Fibroblast of the aortic adventitia (primary cell): ENCODE measurements around the gene DNAJB13. TPM values are rescaled to one million over a fixed set of nuclear protein-coding genes. Genes with fewer than 3 reads are reported as not detected.

Source experiments
- DNase-seq: peaks from one replicate; pipeline ENCODE4 v3.0.0-alpha.2; 2010; ENCODE audit warnings: low read depth
- H3K4me3 ChIP-seq: 2 replicates; pipeline ENCODE4 v1.5.1; 2011; ENCODE audit warnings: low read depth, mild to moderate bottlenecking, control low read depth, low read length, moderate library complexity
- total RNA-seq: library from RNA; depleted of rRNA; stranded (reverse); fragments of >200 nt; gene quantifications from 2 replicates; pipeline ENCODE4 v1.2.3, GENCODE V29; 2012; ENCODE audit warnings: low replicate concordance
- TF ChIP-seq, protein P1 (sequence below): IDR thresholded peaks from 2 replicates; pipeline ENCODE4 v1.5.1; 2011; ENCODE audit warnings: mild to moderate bottlenecking, low read length, control low read depth, inconsistent platforms; ENCODE audit not compliant: insufficient read depth

Gene DNAJB13
- total RNA-seq, 1 donor, result not detected

DNA sequence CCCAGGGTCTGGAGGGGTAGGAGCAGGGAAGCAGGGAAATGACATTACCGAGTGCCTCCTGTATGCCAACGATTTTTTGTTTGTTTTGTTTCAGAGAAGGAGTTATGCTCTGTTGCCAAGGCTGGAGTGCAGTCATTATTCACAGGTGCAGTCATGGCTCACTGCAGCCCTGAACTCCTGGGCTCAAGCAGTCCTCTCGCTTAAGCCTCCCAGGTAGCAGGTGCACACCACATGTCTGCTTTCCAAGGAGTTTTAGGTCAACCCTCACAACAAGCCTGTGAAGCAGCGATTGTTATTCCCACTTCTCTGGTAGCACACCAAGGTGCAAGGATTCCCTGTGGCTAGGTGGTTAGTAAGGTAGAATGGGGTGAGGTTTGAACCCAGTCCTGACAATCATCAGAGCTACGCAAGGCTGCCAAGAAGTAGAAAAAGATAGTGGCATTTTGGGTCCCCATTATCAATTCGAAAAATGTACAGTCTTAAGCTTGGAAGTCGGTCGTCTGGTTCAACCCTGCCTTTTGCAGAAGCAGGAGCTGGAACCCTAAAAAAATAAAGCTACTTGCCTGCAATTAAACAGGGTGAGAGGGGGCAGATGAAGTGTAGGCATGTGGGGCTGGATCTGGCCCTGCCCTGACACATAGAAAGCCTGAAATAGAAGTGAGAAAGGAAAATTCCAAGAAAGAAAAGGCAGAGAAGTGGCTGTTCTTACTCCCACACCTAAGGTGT lies 48.9 kb downstream of the DNAJB13 start:
- no peak overlapping the region for H3K4me3 ChIP-seq
- no peak for DNase-seq
- TF ChIP-seq, protein P1, sequence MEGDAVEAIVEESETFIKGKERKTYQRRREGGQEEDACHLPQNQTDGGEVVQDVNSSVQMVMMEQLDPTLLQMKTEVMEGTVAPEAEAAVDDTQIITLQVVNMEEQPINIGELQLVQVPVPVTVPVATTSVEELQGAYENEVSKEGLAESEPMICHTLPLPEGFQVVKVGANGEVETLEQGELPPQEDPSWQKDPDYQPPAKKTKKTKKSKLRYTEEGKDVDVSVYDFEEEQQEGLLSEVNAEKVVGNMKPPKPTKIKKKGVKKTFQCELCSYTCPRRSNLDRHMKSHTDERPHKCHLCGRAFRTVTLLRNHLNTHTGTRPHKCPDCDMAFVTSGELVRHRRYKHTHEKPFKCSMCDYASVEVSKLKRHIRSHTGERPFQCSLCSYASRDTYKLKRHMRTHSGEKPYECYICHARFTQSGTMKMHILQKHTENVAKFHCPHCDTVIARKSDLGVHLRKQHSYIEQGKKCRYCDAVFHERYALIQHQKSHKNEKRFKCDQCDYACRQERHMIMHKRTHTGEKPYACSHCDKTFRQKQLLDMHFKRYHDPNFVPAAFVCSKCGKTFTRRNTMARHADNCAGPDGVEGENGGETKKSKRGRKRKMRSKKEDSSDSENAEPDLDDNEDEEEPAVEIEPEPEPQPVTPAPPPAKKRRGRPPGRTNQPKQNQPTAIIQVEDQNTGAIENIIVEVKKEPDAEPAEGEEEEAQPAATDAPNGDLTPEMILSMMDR, result no peak

DNA sequence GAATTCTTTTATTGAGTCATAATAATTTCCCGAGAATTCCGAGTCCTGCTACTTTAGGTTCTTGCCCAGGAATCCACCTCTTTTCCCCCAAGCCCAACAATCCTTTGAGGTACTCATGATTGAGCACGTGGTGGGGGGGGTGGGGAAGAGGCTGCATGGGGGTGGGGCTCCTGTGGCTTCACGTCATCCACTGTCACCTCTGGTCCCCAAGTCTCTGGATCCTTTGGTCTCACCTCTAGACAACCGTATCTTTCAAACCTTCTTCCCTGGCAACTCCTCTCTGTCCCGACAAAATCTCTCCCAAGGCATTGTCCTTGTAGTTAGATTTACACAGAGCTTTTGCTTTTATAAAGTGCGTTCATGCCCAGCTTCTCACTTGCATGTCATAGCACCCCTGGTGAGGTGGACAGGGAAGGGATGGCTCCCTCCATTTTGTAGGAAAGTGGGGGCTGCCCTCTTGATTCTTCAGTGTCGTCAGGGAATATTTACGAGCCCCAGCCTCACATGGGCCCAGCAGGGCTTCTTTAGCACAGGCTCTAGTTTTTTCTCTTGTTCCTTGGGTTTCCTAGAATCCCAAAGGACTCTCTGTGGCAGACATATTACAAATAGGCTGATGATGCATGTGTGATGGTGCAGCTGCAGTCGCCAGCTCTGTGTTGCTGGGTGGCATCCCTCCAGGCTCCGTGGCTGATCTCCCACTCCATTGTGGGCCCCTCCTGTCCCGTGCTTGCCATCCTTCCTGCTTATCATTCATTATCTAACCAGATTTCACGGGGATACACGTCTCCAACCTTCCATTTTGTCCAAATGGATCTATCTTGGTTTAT lies 49.7 kb downstream of the DNAJB13 start:
- H3K4me3 ChIP-seq, result no peak overlapping the region
- TF ChIP-seq, protein P1, result no peak
- no peak for DNase-seq

DNA sequence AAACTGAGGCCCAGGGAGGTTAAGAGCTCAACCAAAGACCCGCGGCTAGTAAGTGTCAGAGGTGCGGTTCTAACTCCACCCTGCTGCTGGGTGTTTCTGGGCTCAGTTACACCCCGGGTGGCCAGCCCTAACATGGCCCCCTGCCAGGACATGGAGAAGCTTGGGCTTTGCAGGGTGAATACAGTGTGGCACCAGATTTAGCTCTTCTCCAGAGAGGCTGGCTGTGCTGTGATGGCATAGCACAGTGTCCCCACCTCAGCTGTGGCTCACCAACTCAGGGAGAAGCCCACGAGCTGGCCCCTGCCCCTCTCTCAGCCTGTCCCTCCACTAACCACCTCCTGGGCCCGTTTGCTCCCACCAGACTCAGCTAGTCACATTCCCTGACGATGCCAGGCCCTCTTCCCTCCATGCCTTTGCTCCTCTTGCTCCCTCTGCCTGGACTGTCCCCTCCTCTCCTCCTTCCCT lies 51.0 kb downstream of the DNAJB13 start:
- H3K4me3 ChIP-seq, result no peak overlapping the region
- TF ChIP-seq, protein P1, result no peak
- DNase-seq, result no peak

DNA sequence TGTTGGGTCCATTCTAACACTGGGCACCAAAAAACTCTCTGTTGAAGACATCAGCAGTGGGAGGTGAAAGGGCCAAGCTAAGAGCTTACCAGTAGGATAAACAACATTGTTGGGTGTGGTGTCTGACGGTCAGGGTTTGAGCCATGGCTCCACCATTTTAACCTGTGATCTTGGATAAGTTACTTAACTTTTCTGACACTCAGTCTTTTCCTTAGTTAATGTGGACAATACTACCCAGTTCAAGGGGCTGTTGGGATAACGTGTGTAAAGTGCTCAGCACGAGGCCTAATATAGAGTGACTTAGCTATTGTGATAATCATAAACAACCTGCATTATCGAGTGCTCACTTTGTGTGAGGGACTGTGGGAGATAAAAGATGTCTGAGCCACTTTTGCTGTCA lies 52.0 kb downstream of the DNAJB13 start:
- DNase-seq, result no peak

DNA sequence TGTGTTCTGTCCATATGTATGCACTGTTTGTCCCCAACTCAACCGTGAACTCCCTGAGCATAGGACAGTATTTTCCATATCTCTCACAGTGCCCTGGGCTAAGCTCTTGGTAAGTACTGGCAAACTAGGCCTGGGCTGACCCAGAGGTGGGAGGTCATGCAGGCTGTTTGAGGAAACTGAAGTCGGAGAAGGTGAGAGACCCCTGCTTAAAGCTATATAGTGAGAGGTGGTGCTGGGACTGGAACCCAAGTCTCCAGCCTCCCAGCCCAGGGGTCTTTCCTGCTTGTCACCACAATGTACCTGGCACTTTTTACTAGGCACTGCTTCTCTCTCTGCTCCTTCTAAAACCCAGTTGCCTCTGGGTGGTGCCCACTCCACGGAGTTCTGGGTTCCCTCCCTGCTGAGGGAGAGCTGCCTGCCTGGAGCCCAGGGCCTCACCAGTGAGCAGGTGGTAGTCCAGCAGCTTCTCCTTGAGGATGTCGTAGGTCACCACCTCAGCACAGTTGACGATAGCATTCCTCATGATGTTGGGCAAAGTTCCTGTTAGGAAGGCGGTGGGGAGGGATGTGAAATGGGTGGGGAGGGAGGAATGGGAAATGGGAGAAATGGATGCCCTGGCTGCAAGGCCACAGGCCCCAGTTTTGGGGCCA lies 53.3 kb downstream of the DNAJB13 start:
- no peak for DNase-seq
- H3K4me3 ChIP-seq, result no peak overlapping the region
- TF ChIP-seq, protein P1, result no peak

More for the DNA sequence above, 52.0 kb downstream of the DNAJB13 start:
- TF ChIP-seq, protein P1, result no peak
- no peak overlapping the region for H3K4me3 ChIP-seq

DNA sequence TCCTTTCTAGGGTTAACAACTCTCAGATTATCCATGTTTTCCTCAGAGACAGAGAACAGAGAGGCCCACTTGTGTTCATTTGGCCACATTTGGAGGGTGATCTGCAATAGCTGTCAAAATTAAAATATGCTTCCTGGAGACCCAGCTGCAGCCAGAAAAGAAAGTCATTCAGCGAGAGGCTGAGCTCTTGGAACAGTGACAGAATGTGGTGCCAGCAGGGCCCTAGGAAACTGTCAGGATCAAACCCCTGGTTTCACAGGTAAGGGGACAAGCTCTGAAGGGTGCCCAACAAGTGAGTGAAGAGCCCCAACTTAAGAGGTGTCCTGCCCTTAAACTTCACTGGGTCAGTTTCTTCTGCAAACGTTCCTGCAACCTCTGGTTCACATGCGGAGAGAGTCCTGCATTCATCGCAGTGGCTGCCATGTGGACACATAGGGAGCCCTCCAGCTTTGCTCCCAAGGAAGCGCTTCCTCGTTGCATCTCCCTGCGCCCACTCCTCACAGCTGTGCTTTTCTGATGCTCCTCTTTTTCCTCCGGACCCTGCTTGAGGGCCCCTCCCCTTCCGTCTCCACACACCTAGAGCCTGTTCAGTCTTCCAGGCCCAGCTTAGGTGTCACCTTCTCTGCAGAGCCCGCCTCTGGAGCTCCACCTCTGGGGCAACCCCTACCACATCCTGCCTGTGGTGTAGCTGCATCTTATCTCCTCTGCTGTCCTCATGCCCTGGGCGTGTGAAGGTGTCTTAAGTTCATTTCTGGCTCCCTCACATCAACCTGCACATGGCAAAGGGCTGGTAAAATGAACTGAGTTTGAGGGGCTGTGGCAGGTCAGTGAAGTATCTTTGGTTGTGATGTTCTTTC lies 54.2 kb downstream of the DNAJB13 start:
- H3K4me3 ChIP-seq, result no peak overlapping the region
- no peak for DNase-seq
- TF ChIP-seq, protein P1, result no peak
